Chondrocyte (in vitro differentiated cells): ENCODE measurements around the gene CHMP4B. TPM values are rescaled to one million over a fixed set of nuclear protein-coding genes. Genes with fewer than 3 reads are reported as not detected.

Experiments
- DNase-seq: peaks from one replicate; pipeline ENCODE4 v3.0.0; 2021; ENCODE audit warnings: mixed read lengths, low spot score
- H3K27ac Mint-ChIP-seq: one replicate; pipeline ENCODE4 v1.8.0; 2021; ENCODE audit warnings: mild to moderate bottlenecking, moderate library complexity, mixed read lengths; ENCODE audit not compliant: unreplicated experiment
- H3K27me3 Mint-ChIP-seq: 2 replicates; pipeline ENCODE4 v1.8.0; 2021; ENCODE audit warnings: low read depth, mixed read lengths
- H3K36me3 Mint-ChIP-seq: 2 replicates; pipeline ENCODE4 v1.8.0; 2021; ENCODE audit warnings: low read depth, mixed read lengths
- H3K4me1 Mint-ChIP-seq: 2 replicates; pipeline ENCODE4 v1.8.0; 2021; ENCODE audit warnings: low read depth, mild to moderate bottlenecking, mixed read lengths
- H3K4me3 Mint-ChIP-seq: one replicate; pipeline ENCODE4 v1.8.0; 2021; ENCODE audit warnings: mild to moderate bottlenecking, moderate library complexity, mixed read lengths; ENCODE audit not compliant: unreplicated experiment
- H3K9me3 Mint-ChIP-seq: 2 replicates; pipeline ENCODE4 v1.8.0; 2021; ENCODE audit warnings: low read depth, mixed read lengths
- total RNA-seq: library from RNA; stranded (reverse); gene quantifications from 3 replicates; pipeline ENCODE4 v1.2.1, GENCODE V29; 2021
- TF ChIP-seq, protein P1 (sequence below): fragments of 200-600 bp; sonication (generic); IDR thresholded peaks from 2 replicates; pipeline ENCODE4 v1.5.0; 2021; ENCODE audit warnings: antibody characterized with exemption, mild to moderate bottlenecking, moderate library complexity

CHMP4B gene
- total RNA-seq, 1 donor from 2014 or later, result 122 TPM

DNA sequence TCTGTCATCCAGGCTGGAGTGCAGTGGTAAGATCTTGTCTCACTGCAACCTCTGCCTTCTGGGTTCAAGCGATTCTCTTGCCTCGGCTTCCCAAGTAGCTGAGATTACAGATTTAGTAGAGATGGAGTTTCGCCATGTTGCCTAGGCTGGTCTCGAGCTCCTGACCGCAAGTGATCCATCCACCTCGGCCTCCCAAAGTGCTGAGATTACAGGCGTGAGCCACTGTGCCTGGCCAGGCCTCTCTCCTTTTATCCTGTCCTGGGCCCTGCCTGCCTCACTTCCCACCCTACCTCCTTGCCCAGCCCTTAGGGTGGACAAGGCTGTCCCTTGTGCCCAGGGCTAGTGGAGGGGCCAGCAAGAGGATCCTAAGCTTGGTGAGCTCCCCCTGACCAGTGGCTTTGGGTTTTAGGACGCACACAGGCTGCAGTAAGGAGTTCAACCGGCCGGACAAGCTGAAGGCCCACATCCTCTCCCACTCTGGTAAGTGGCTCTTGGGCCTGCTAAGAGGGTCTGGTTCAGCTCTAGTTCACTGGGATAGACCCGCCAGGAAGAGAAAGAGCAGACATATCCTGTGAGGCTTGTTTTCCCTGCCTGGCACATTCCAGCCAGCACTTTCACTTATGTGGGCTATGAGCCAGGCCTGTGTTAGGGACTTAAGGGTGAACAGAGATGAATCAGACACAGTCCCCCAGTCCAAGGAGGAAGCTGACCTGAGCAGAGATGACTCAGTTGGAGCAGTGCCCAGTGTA, 21.9 kb upstream of the CHMP4B start:
- no peaks in the 10 kb centered on the region for H3K27me3 Mint-ChIP-seq
- H3K4me1 Mint-ChIP-seq, result peaks cover 31% of the 10 kb centered on the region
- H3K27ac Mint-ChIP-seq, result peak overlapping the region; percentile 98
- DNase-seq, result no peak
- TF ChIP-seq, protein P1, sequence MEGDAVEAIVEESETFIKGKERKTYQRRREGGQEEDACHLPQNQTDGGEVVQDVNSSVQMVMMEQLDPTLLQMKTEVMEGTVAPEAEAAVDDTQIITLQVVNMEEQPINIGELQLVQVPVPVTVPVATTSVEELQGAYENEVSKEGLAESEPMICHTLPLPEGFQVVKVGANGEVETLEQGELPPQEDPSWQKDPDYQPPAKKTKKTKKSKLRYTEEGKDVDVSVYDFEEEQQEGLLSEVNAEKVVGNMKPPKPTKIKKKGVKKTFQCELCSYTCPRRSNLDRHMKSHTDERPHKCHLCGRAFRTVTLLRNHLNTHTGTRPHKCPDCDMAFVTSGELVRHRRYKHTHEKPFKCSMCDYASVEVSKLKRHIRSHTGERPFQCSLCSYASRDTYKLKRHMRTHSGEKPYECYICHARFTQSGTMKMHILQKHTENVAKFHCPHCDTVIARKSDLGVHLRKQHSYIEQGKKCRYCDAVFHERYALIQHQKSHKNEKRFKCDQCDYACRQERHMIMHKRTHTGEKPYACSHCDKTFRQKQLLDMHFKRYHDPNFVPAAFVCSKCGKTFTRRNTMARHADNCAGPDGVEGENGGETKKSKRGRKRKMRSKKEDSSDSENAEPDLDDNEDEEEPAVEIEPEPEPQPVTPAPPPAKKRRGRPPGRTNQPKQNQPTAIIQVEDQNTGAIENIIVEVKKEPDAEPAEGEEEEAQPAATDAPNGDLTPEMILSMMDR, result no peak
- H3K4me3 Mint-ChIP-seq, result no peak overlapping the region
- H3K36me3 Mint-ChIP-seq, result peaks cover 3% of the 10 kb centered on the region
- no peaks in the 10 kb centered on the region for H3K9me3 Mint-ChIP-seq

DNA sequence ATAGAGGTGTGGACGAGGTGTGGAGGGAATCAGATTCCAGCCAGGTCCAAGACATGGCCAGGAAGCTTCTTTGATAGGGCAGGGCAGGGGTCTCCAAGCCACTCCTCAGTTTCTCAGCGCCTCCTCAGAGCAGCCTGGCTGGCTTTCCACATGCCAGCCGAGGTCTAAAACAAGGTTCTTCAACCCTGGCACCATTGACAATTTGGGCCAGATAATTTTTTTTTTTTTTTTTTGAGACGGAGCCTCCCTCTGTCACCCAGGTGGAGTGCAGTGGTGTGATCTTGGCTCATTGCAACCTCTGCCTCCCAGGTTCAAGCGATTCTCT, 21.3 kb upstream of the CHMP4B start:
- no peaks in the 10 kb centered on the region for H3K27me3 Mint-ChIP-seq
- no peaks in the 10 kb centered on the region for H3K9me3 Mint-ChIP-seq
- TF ChIP-seq, protein P1, result no peak
- H3K36me3 Mint-ChIP-seq, result peaks cover 3% of the 10 kb centered on the region
- DNase-seq, result no peak
- peak overlapping the region; percentile 98 for H3K27ac Mint-ChIP-seq
- H3K4me3 Mint-ChIP-seq, result no peak overlapping the region
- H3K4me1 Mint-ChIP-seq, result peaks cover 31% of the 10 kb centered on the region

DNA sequence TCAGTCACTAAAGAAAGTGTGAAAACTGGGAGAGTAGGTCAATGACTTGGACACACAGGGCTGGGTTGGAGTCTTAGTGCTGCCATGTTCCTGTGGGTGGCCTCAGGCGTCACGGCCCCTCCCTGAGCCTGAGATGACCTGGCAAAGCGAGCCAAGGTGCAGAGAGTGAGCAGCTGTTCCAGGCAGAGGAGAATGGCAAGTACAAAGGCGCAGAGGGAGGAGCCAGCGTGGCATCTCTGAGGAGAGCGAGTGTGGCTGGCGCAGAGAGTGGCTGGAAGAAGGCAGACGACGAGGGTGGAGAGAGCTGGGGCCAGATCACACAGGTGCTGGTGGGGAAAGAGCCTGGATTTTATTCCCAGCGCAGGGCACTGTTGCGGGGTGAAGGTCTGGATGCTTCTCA, 20.6 kb upstream of the CHMP4B start:
- Mint-ChIP-seq H3K36me3 (peaks cover 3% of the 10 kb centered on the region), H3K9me3 (no peaks in the 10 kb centered on the region), H3K4me3 (no peak overlapping the region), H3K4me1 (peaks cover 31% of the 10 kb centered on the region), H3K27me3 (no peaks in the 10 kb centered on the region), H3K27ac (no peak overlapping the region)
- TF ChIP-seq, protein P1, result no peak
- DNase-seq, result peak; percentile 50

DNA sequence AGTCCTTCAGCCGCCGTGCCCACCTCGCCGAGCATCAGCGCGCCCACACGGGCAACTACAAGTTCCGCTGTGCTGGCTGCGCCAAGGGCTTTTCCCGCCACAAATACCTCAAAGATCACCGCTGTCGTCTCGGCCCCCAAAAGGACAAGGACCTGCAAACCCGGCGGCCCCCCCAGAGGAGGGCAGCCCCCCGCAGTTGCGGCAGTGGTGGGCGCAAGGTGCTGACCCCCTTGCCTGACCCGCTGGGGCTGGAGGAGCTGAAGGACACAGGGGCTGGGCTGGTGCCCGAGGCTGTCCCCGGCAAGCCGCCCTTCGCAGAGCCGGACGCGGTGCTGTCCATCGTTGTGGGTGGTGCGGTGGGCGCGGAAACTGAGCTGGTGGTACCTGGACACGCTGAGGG, 20.1 kb upstream of the CHMP4B start:
- Mint-ChIP-seq H3K36me3 (peaks cover 3% of the 10 kb centered on the region), H3K27ac (no peak overlapping the region), H3K9me3 (no peaks in the 10 kb centered on the region), H3K27me3 (no peaks in the 10 kb centered on the region), H3K4me1 (peaks cover 31% of the 10 kb centered on the region), H3K4me3 (no peak overlapping the region)
- TF ChIP-seq, protein P1, result no peak
- DNase-seq, result no peak

DNA sequence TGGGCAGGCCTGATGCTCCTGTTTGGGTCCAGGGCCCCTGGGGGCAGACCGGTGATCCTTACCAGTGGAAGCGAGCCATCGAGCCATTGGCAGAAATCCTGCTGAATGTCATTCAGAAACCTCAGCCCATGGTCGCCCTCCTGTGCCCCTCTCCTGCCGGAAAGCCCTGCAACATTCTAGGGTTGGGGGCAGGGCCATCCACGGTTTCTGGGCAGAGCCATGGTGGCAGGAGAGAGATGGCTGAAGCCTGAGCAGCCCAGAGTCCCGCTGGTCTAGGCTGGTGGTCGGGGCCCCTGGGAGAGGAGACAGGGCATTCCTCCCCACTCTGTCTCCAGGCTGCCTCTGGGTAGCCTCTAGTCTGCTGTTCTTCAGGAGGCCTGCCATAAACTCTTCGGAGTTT, 19.6 kb upstream of the CHMP4B start:
- Mint-ChIP-seq H3K9me3 (no peaks in the 10 kb centered on the region), H3K4me1 (peaks cover 31% of the 10 kb centered on the region), H3K27ac (no peak overlapping the region), H3K36me3 (peaks cover 3% of the 10 kb centered on the region), H3K27me3 (no peaks in the 10 kb centered on the region), H3K4me3 (no peak overlapping the region)
- TF ChIP-seq, protein P1, result no peak
- DNase-seq, result no peak
